Liver (tissue), 3 donors: ENCODE measurements around the gene CELSR1.

Experiments
- ATF3 ChIP-seq: IDR thresholded peaks from 2 replicates; pipeline ENCODE4 v1.6.1; 2016; ENCODE audit warnings: antibody characterized with exemption
- FOXA1 ChIP-seq: IDR thresholded peaks from 2 replicates; pipeline ENCODE4 v1.6.1; 2016; ENCODE audit warnings: antibody characterized with exemption
- GABPA ChIP-seq, 2 donors: IDR thresholded peaks in 1 of 2; conservative IDR thresholded peaks in 1 of 2; 2 replicates each; pipeline ENCODE4 v1.6.1; 2016; ENCODE audit warnings: antibody characterized with exemption in 2 of 2, mild to moderate bottlenecking in 1 of 2, moderate library complexity in 1 of 2
- HNF4A ChIP-seq, 2 donors: conservative IDR thresholded peaks; 2 replicates each; pipeline ENCODE4 v1.6.1; 2016; ENCODE audit warnings: antibody characterized with exemption in 2 of 2, mild to moderate bottlenecking in 2 of 2
- JUND ChIP-seq, 2 donors: IDR thresholded peaks; 2 replicates each; pipeline ENCODE4 v1.6.1; 2016; ENCODE audit warnings: antibody characterized with exemption in 2 of 2
- MAX ChIP-seq: IDR thresholded peaks from 2 replicates; pipeline ENCODE4 v1.6.1; 2016; ENCODE audit warnings: antibody characterized with exemption
- RAD21 ChIP-seq, 2 donors: IDR thresholded peaks; 2 replicates each; pipeline ENCODE4 v1.6.1; 2016; ENCODE audit warnings: antibody characterized with exemption in 2 of 2, mild to moderate bottlenecking in 2 of 2
- REST ChIP-seq: IDR thresholded peaks from 2 replicates; pipeline ENCODE4 v1.6.1; 2016; ENCODE audit warnings: antibody characterized with exemption, mild to moderate bottlenecking
- RXRA ChIP-seq, 2 donors: IDR thresholded peaks; 2 replicates each; pipeline ENCODE4 v1.6.1; 2017 to 2018; ENCODE audit warnings: antibody characterized with exemption in 2 of 2, mild to moderate bottlenecking in 1 of 2
- SP1 ChIP-seq: IDR thresholded peaks from 2 replicates; pipeline ENCODE4 v1.6.1; 2018; ENCODE audit warnings: antibody characterized with exemption, mild to moderate bottlenecking
- TAF1 ChIP-seq: conservative IDR thresholded peaks from 2 replicates; pipeline ENCODE4 v1.6.1; 2016; ENCODE audit warnings: antibody characterized with exemption, mild to moderate bottlenecking
- YY1 ChIP-seq: IDR thresholded peaks from 2 replicates; pipeline ENCODE4 v1.6.1; 2016; ENCODE audit warnings: antibody characterized with exemption, mild to moderate bottlenecking
- ZBTB33 ChIP-seq: IDR thresholded peaks from 2 replicates; pipeline ENCODE4 v1.6.1; 2016; ENCODE audit warnings: antibody characterized with exemption
- TF ChIP-seq, protein P1 (sequence below): fragments of 150-350 bp; IDR thresholded peaks from 2 replicates; pipeline ENCODE4 v1.5.1; 2017; ENCODE audit warnings: improper control_type of control experiment, low read depth, low read length; ENCODE audit not compliant: missing input control
- donor health status: healthy.
- donor health status: healthy.

- TF ChIP-seq, protein P1, sequence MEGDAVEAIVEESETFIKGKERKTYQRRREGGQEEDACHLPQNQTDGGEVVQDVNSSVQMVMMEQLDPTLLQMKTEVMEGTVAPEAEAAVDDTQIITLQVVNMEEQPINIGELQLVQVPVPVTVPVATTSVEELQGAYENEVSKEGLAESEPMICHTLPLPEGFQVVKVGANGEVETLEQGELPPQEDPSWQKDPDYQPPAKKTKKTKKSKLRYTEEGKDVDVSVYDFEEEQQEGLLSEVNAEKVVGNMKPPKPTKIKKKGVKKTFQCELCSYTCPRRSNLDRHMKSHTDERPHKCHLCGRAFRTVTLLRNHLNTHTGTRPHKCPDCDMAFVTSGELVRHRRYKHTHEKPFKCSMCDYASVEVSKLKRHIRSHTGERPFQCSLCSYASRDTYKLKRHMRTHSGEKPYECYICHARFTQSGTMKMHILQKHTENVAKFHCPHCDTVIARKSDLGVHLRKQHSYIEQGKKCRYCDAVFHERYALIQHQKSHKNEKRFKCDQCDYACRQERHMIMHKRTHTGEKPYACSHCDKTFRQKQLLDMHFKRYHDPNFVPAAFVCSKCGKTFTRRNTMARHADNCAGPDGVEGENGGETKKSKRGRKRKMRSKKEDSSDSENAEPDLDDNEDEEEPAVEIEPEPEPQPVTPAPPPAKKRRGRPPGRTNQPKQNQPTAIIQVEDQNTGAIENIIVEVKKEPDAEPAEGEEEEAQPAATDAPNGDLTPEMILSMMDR: no peak
- TF ChIP-seq GABPA (IDR thresholded peaks at IDR 0.05 in 1 of 2, conservative IDR thresholded peaks at IDR 0.05 in 1 of 2): no peak
- TF ChIP-seq SP1: no peak
- no peak for TF ChIP-seq RXRA (IDR thresholded peaks at IDR 0.05)
- TF ChIP-seq REST: no peak
- no peak for TF ChIP-seq YY1
- TF ChIP-seq TAF1: no peak
- no peak for TF ChIP-seq ZBTB33
- TF ChIP-seq RAD21 (IDR thresholded peaks at IDR 0.05): no peak
- TF ChIP-seq MAX: no peak
- no peak for TF ChIP-seq JUND (IDR thresholded peaks at IDR 0.05)
- TF ChIP-seq ATF3: no peak
- TF ChIP-seq HNF4A (conservative IDR thresholded peaks at IDR 0.05): no peak
- no peak for TF ChIP-seq FOXA1
These were observed 60.9 kb downstream of the CELSR1 start for GRCh38 chr22:46476547-46476941.
